Mononuclear cell (primary cell): Measurements from ENCODE around the gene KCNA3. TPM values are rescaled to one million over a fixed set of nuclear protein-coding genes. Genes with fewer than 3 reads are reported as not detected.

Source experiments
- total RNA-seq: library from RNA; depleted of rRNA; stranded (reverse); fragments of >200 nt; gene quantifications from one replicate; pipeline ENCODE4 v1.2.3, GENCODE V29; 2012

The KCNA3 gene
- total RNA-seq, 1 donor, result 143 TPM

Other genes with a start within 250 kb of the KCNA3 start
- not detected for gene PROK1, start 223.8 kb downstream of the KCNA3 start, total RNA-seq
- gene KCNA10, start 155.8 kb downstream of the KCNA3 start, total RNA-seq, result not detected
- 0.52 TPM for gene KCNA2, start 68.6 kb downstream of the KCNA3 start, total RNA-seq
- 334 TPM for gene CD53, start 198.2 kb upstream of the KCNA3 start, total RNA-seq